GM12878 (cell line): Measurements from ENCODE around the gene FHIP1B. TPM values are rescaled to one million over a fixed set of nuclear protein-coding genes. Genes with fewer than 3 reads are reported as not detected.
"Not testable (repeated sequence)": the region's sequence is repeated elsewhere in the genome, so short reads cannot be mapped to it uniquely, and the experiment has no call there.

Experiments used
- ATAC-seq: fragments of 200-7000 bp; cut with Tn5 transposase; 3 replicates; pipeline ENCODE4 v1.9.1; 2020; ENCODE audit warnings: mild to moderate bottlenecking, moderate library complexity
- BruUV-seq: library from RNA; stranded (reverse); fragments of 400-500 nt; replicated peaks from 2 replicates; lab custom pipeline; 2021; lab: Mats Ljungman, UMichigan
- CTCF ChIA-PET: fragments of 300-600 bp; sonication (Branson Sonifier 250); formaldehyde crosslinking; extraction: SDS; loops from one replicate; lab custom pipeline; 2021; ENCODE audit warnings: inconsistent platforms; lab: Yijun Ruan, JAX
- POLR2A ChIA-PET: fragments of 350-600 bp; formaldehyde crosslinking; extraction: SDS; loops from one replicate; lab custom pipeline; 2021; ENCODE audit warnings: inconsistent platforms; lab: Charles Lee
- RAD21 ChIA-PET: fragments of 300-600 bp; sonication (Branson Sonifier 250); formaldehyde crosslinking; loops from one replicate; lab custom pipeline; 2023; ENCODE audit warnings: antibody characterized with exemption; ENCODE audit not compliant: unreplicated experiment; lab: Charles Lee
- SMC1A ChIA-PET: fragments of 300-600 bp; sonication (Branson Sonifier 250); formaldehyde crosslinking; loops from one replicate; lab custom pipeline; 2023; ENCODE audit not compliant: unreplicated experiment, uncharacterized antibody; lab: Charles Lee
- DNase-seq: peaks from one replicate; pipeline ENCODE4 v3.0.0-alpha.2; 2011; ENCODE audit warnings: low read depth, low spot score
- FAIRE-seq: peaks from 3 replicates; lab custom pipeline; 2011; peaks lifted over from hg19 to GRCh38; lab: Jason Lieb, UNC
- H2AFZ ChIP-seq: 2 replicates; pipeline ENCODE4 v1.6.0; 2011; ENCODE audit warnings: low read depth, low read length, control low read depth; ENCODE audit not compliant: control insufficient read depth
- H3K27ac ChIP-seq: 2 replicates; pipeline ENCODE4 v1.5.1; 2011; ENCODE audit warnings: control low read depth; ENCODE audit not compliant: control insufficient read depth, insufficient read depth
- H3K27me3 ChIP-seq, 2 experiments: replicated peaks in 1 of 2; 2 replicates each; pipeline versions ENCODE4 v1.6.0 to v1.6.1; 2011; ENCODE audit warnings: low read length in 1 of 2; ENCODE audit not compliant: control insufficient read depth in 2 of 2, insufficient read depth in 2 of 2
- H3K36me3 ChIP-seq, 2 experiments: 2 replicates each; pipeline ENCODE4 v1.5.1; 2011; ENCODE audit warnings: low read length in 1 of 2; ENCODE audit not compliant: control insufficient read depth in 2 of 2, insufficient read depth in 2 of 2
- H3K4me1 ChIP-seq: 2 replicates; pipeline ENCODE4 v1.6.1; 2011; ENCODE audit warnings: mild to moderate bottlenecking, low read length, moderate library complexity, mixed read lengths; ENCODE audit not compliant: control insufficient read depth, insufficient read depth
- H3K4me2 ChIP-seq: 2 replicates; pipeline ENCODE4 v1.6.0; 2011; ENCODE audit warnings: control low read depth; ENCODE audit not compliant: control insufficient read depth, insufficient read depth
- H3K4me3 ChIP-seq: fragments of 200-600 bp; sonication (generic); 2 replicates; pipeline ENCODE4 v1.5.1; 2016
- H3K79me2 ChIP-seq: 2 replicates; pipeline ENCODE4 v1.6.0; 2011; ENCODE audit warnings: low read length; ENCODE audit not compliant: control insufficient read depth, insufficient read depth
- H3K9ac ChIP-seq: 2 replicates; pipeline ENCODE4 v1.8.0; 2011; ENCODE audit warnings: low read length, control low read depth, mixed read lengths; ENCODE audit not compliant: control insufficient read depth, insufficient read depth
- H3K9me3 ChIP-seq: replicated peaks from 3 replicates; pipeline ENCODE4 v1.5.1; 2011; ENCODE audit warnings: mild to moderate bottlenecking, low read length; ENCODE audit not compliant: control insufficient read depth, insufficient read depth
- H4K20me1 ChIP-seq: 2 replicates; pipeline ENCODE4 v1.6.0; 2011; ENCODE audit not compliant: control insufficient read depth, insufficient read depth
- BCL11A ChIP-seq: IDR thresholded peaks from 2 replicates; pipeline ENCODE4 v1.6.1; 2011; ENCODE audit warnings: low read depth, low read length
- HDAC2 ChIP-seq: fragments of 200-600 bp; sonication (generic); IDR thresholded peaks from 2 replicates; pipeline ENCODE4 v1.6.1; 2017
- HDGF ChIP-seq: fragments of 450-650 bp; IDR thresholded peaks from 2 replicates; pipeline ENCODE4 v1.6.1; 2016; ENCODE audit warnings: antibody characterized with exemption
- POLR2AphosphoS2 ChIP-seq: IDR thresholded peaks from 2 replicates; pipeline ENCODE4 v1.6.1; 2011; ENCODE audit warnings: low read depth, mild to moderate bottlenecking, low read length, improper control_type of control experiment, moderate library complexity
- SIN3A ChIP-seq: IDR thresholded peaks from 2 replicates; pipeline ENCODE4 v1.6.1; 2012; ENCODE audit warnings: low read depth, low read length, improper control_type of control experiment
- TARDBP ChIP-seq: IDR thresholded peaks from 2 replicates; pipeline ENCODE4 v1.6.1; 2016; ENCODE audit warnings: borderline replicate concordance
- TCF7 ChIP-seq: IDR thresholded peaks from 2 replicates; pipeline ENCODE4 v1.6.1; 2014; ENCODE audit warnings: antibody characterized with exemption, borderline replicate concordance
- WGBS: methylation state at CpG from one replicate; pipeline ENCODE4 v1.1.6; 2016; ENCODE audit warnings: low lambda C conversion rate; ENCODE audit not compliant: insufficient replicate concordance, insufficient coverage; ENCODE audit errors: missing lambda C conversion rate; 5-methylcytosine and 5-hydroxymethylcytosine counted together
- in situ Hi-C: fragments of 300-500 bp; cut with MboI; formaldehyde crosslinking; loops from 9 replicates; pipeline ENCODE4 v1.14.3; 2018; ENCODE audit warnings: mixed read lengths
- intact Hi-C: fragments of 100-400 bp; cut with micrococcal nuclease; formaldehyde crosslinking; loops from one replicate; pipeline ENCODE4 v1.14.2; 2022; ENCODE audit not compliant: unreplicated experiment
- polyA plus RNA-seq, 11 experiments: library from polyadenylated mRNA; depleted of rRNA in 4 of 11; unstranded in 6 of 11; stranded (reverse) in 5 of 11; fragments of >200 nt; fragmentation: Nextera tagmentation in 4 of 11; fragmentation: Illumina TruSeq in 1 of 11; extraction: Ambion mirVana in 4 of 11; extraction: Trizol in 1 of 11; gene quantifications; 1 replicate in 1 of 11; 2 replicates in 10 of 11; pipeline versions ENCODE4 v1.2.1 to v1.2.3, GENCODE V29; 2011 to 2016; ENCODE audit warnings: inconsistent platforms in 2 of 11, missing spikeins in 2 of 11, low read depth in 1 of 11
- total RNA-seq, 4 experiments: library from RNA; depleted of rRNA in 3 of 4; stranded (reverse); fragments of >200 nt in 3 of 4; fragmentation: Illumina TruSeq in 1 of 4; extraction: Trizol in 1 of 4; gene quantifications; 2 replicates each; pipeline versions ENCODE4 v1.2.1 to v1.2.3, GENCODE V29; 2013 to 2021
- TF ChIP-seq, protein P1 (sequence below): fragments of 450-650 bp; formaldehyde crosslinking; IDR thresholded peaks from 2 replicates; pipeline ENCODE4 v1.4.0; 2022; ENCODE audit warnings: mild to moderate bottlenecking, moderate library complexity

The FHIP1B gene
- total and polyA plus RNA-seq, 10 of the 15 experiments (the other 5 are each of a cell fraction or from before 2014, with no cell fraction given): 0.90 to 28.1 (median 11.1) TPM

GRCh38 chr11:6283453-6284023 is 49.1 kb upstream of the FHIP1B start:
- H3K9me3 ChIP-seq: no peaks in the 10 kb centered on the region
- no peak for DNase-seq
- H3K4me3 ChIP-seq: no peak overlapping the region
- no peak overlapping the region for H3K4me2 ChIP-seq
- TF ChIP-seq, protein P1, sequence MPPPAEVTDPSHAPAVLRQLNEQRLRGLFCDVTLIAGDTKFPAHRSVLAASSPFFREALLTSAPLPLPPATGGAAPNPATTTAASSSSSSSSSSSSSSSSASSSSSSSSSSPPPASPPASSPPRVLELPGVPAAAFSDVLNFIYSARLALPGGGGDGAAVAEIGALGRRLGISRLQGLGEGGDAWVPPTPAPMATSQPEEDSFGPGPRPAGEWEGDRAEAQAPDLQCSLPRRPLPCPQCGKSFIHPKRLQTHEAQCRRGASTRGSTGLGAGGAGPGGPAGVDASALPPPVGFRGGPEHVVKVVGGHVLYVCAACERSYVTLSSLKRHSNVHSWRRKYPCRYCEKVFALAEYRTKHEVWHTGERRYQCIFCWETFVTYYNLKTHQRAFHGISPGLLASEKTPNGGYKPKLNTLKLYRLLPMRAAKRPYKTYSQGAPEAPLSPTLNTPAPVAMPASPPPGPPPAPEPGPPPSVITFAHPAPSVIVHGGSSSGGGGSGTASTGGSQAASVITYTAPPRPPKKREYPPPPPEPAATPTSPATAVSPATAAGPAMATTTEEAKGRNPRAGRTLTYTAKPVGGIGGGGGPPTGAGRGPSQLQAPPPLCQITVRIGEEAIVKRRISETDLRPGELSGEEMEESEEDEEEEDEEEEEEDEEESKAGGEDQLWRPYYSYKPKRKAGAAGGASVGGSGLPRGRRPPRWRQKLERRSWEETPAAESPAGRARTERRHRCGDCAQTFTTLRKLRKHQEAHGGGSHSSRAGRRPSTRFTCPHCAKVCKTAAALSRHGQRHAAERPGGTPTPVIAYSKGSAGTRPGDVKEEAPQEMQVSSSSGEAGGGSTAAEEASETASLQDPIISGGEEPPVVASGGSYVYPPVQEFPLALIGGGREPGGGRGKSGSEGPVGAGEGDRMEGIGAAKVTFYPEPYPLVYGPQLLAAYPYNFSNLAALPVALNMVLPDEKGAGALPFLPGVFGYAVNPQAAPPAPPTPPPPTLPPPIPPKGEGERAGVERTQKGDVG (CRISPR knock-in tag): no peak
- TF ChIP-seq SIN3A (no peak), TARDBP (no peak), TCF7 (no peak), HDAC2 (no peak), HDGF (no peak), BCL11A (no peak), POLR2AphosphoS2 (no peak)
- TF ChIP-seq, all 136 proteins: peak for 0
- WGBS: 6% methylated on average over 4 of the region's 4 CpGs
- intact Hi-C loops: no loop called here
- Histone ChIP-seq H3K27ac (no peak overlapping the region), H3K36me3 (no peaks in the 10 kb centered on the region), H4K20me1 (no peaks in the 10 kb centered on the region), H3K27me3 (peaks cover 2 to 4% of the 10 kb centered on the region in 2 experiments; a peak in 3 of 4 replicates), H3K9ac (no peak overlapping the region), H2AFZ (no peak overlapping the region), H3K79me2 (no peaks in the 10 kb centered on the region), H3K4me1 (no peaks in the 10 kb centered on the region)
- FAIRE-seq (no peak), ATAC-seq (no peak)
- ChIA-PET RAD21 (no interaction called here), SMC1A (interaction anchor here (0.8 kb wide), 1 partner anchor 71 kb away, joined by 3 read pairs; no protein-coding TSS in a partner anchor), POLR2A (no interaction called here), CTCF (interaction anchor here (1.0 to 2.6 kb wide), 4 partner anchors 16 to 95 kb away, joined by 3 to 12 read pairs (median 4); no protein-coding TSS in a partner anchor)
- in situ Hi-C loops: no loop called here
- BruUV-seq: no TSS peak

DNA sequence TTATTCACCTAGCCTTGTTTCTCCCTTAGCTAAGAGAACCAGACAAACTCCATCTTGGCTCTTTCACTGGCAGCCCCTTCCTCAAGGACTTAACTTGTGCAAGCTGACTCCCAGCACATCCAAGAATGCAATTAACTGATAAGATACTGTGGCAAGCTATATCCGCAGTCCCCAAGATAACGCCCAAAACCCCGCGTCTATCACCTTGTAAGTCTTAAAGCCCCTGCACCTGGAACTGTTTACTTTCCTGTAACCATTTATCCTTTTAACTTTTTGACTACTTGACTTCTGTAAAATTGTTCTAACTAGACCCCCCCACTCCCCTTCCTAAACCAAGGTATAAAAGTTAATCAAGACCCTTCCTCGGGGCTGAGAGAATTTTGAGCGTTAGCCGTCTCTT is 46.4 kb upstream of the FHIP1B start:
- BruUV-seq, DNase-seq, RAD21 ChIA-PET, ATAC-seq, H2AFZ ChIP-seq, H3K27me3 ChIP-seq, H3K4me1 ChIP-seq, H4K20me1 ChIP-seq, H3K9me3 ChIP-seq, H3K36me3 ChIP-seq, H3K9ac ChIP-seq, intact Hi-C loops, in situ Hi-C loops, H3K79me2 ChIP-seq, H3K27ac ChIP-seq, FAIRE-seq, H3K4me3 ChIP-seq, POLR2A ChIA-PET, H3K4me2 ChIP-seq, SMC1A ChIA-PET: not testable (repeated sequence)
- 29% methylated on average over 7 of the region's 7 CpGs for WGBS
- CTCF ChIA-PET: interaction anchor here (2.6 kb wide), 1 partner anchor 73 kb away, joined by 12 read pairs; no protein-coding TSS in a partner anchor
